DOHH2 (cell line): Measurements from ENCODE around the gene RTL5.

Experiments
- H3F3A ChIP-seq: fragments of 200-600 bp; sonication (generic), shearing (Covaris generic); 2 replicates; pipeline ENCODE4 v1.6.0; 2016; ENCODE audit warnings: antibody characterized with exemption, mild to moderate bottlenecking; ENCODE audit not compliant: control insufficient read depth, insufficient read depth
- H3K27ac ChIP-seq: fragments of 200-600 bp; sonication (generic); 2 replicates; pipeline ENCODE4 v1.5.1; 2014; ENCODE audit warnings: low read depth, mild to moderate bottlenecking, low read length, moderate library complexity
- H3K27me3 ChIP-seq: fragments of 200-600 bp; sonication (generic); 2 replicates; pipeline ENCODE4 v1.6.1; 2014; ENCODE audit warnings: mild to moderate bottlenecking, low read length, mixed read lengths; ENCODE audit not compliant: control insufficient read depth
- H3K36me3 ChIP-seq: fragments of 200-600 bp; sonication (generic); 2 replicates; pipeline ENCODE4 v1.6.1; 2014; ENCODE audit warnings: mild to moderate bottlenecking, low read length, moderate library complexity, mixed read lengths; ENCODE audit not compliant: control insufficient read depth
- H3K4me1 ChIP-seq: fragments of 200-600 bp; sonication (generic); 2 replicates; pipeline ENCODE4 v1.6.1; 2014; ENCODE audit warnings: mild to moderate bottlenecking, low read length, mixed read lengths; ENCODE audit not compliant: control insufficient read depth
- H3K4me2 ChIP-seq: fragments of 200-600 bp; sonication (generic); 2 replicates; pipeline ENCODE4 v1.6.0; 2014; ENCODE audit warnings: mild to moderate bottlenecking, low read length, moderate library complexity
- H3K4me3 ChIP-seq: fragments of 200-600 bp; sonication (generic); 2 replicates; pipeline ENCODE4 v1.5.1; 2014; ENCODE audit warnings: mild to moderate bottlenecking, low read length, mixed read lengths
- H3K79me2 ChIP-seq: fragments of 200-600 bp; sonication (generic); 2 replicates; pipeline ENCODE4 v1.6.1; 2014; ENCODE audit warnings: mild to moderate bottlenecking, low read length, mixed read lengths; ENCODE audit not compliant: control insufficient read depth
- H3K9me2 ChIP-seq: fragments of 200-600 bp; sonication (generic); replicated peaks from 2 replicates; pipeline ENCODE4 v1.6.1; 2014; ENCODE audit warnings: mild to moderate bottlenecking, low read length, mixed read lengths; ENCODE audit not compliant: control insufficient read depth
- H3K9me3 ChIP-seq: fragments of 200-600 bp; sonication (generic); 2 replicates; pipeline ENCODE4 v1.6.1; 2014; ENCODE audit warnings: antibody characterized with exemption, low read length, mixed read lengths; ENCODE audit not compliant: control insufficient read depth, insufficient read depth
- H4K20me1 ChIP-seq: fragments of 200-600 bp; sonication (generic); 2 replicates; pipeline ENCODE4 v1.6.0; 2014; ENCODE audit warnings: low read depth, mild to moderate bottlenecking, antibody characterized with exemption, low read length, moderate library complexity; ENCODE audit not compliant: control insufficient read depth, insufficient read depth
- CTCF ChIP-seq: fragments of 200-600 bp; sonication (generic); IDR thresholded peaks from one replicate; pipeline ENCODE4 v1.5.1; 2014; ENCODE audit warnings: antibody characterized with exemption, mild to moderate bottlenecking, low read depth, low read length; ENCODE audit not compliant: poor library complexity, severe bottlenecking
- EZH2phosphoT487 ChIP-seq: fragments of 200-600 bp; sonication (generic); IDR thresholded peaks from 2 replicates; pipeline ENCODE4 v1.6.1; 2017; ENCODE audit warnings: borderline replicate concordance, mild to moderate bottlenecking, antibody characterized with exemption, low read length, moderate library complexity, mixed read lengths

Gene RTL5

DNA sequence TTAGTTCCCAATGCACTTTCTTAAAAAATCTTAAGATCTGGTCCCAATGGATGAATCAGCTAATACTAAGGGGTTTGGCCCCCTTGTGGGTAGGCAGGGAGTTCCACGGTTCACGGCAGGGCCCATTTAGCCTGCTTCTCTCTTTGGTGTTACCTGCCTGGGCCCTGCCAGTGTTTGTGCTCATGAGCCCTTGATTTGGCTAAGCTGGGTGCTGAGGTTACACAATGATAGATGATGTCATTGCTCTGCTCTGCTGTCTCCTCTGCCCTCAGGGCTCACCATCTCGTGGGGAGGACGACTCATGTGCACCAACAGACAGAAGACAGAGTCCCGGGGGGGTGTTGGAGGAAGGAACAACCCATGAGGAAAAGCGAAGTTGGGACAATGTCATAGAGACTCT lies 24.4 kb downstream of the RTL5 start:
- Histone ChIP-seq H4K20me1 (no peaks in the 10 kb centered on the region), H3K4me1 (no peaks in the 10 kb centered on the region), H3K79me2 (no peaks in the 10 kb centered on the region), H3F3A (no peaks in the 10 kb centered on the region), H3K9me2 (no peaks in the 10 kb centered on the region), H3K9me3 (no peaks in the 10 kb centered on the region), H3K27ac (no peak overlapping the region), H3K27me3 (no peaks in the 10 kb centered on the region), H3K36me3 (no peaks in the 10 kb centered on the region), H3K4me3 (no peak overlapping the region), H3K4me2 (no peak overlapping the region)
- TF ChIP-seq CTCF (no peak), EZH2phosphoT487 (no peak)

DNA sequence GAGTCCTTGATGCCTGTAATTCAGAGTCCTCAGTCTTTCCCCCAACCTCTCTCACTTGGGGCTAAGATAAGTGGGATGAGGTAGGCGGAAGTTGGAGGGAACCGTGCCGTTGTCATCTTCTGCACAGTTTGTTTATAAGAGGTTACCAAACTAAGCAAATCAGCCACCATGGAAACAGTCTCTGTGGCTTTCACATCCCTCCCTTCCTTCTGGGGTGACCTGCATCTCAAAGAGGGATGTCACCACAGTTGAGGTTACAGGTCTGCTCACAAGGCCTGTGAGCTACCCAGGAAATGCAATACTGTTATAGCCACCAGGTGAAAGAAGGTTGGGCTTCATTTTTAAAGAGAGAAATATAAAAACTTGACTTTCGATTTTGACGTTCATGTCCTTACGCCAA lies 26.3 kb downstream of the RTL5 start:
- no peak overlapping the region for H3K4me2 ChIP-seq
- no peak overlapping the region for H3K27ac ChIP-seq
- no peaks in the 10 kb centered on the region for H3K4me1 ChIP-seq
- no peaks in the 10 kb centered on the region for H3F3A ChIP-seq
- no peak overlapping the region for H3K4me3 ChIP-seq
- TF ChIP-seq EZH2phosphoT487 (no peak), CTCF (no peak)
- H3K79me2 ChIP-seq: no peaks in the 10 kb centered on the region
- H3K36me3 ChIP-seq: no peaks in the 10 kb centered on the region
- H3K27me3 ChIP-seq: no peaks in the 10 kb centered on the region
- no peaks in the 10 kb centered on the region for H3K9me3 ChIP-seq
- H3K9me2 ChIP-seq: no peaks in the 10 kb centered on the region
- H4K20me1 ChIP-seq: no peaks in the 10 kb centered on the region

- H3K27ac ChIP-seq: no peak overlapping the region
- H3K79me2 ChIP-seq: no peaks in the 10 kb centered on the region
- TF ChIP-seq CTCF (no peak), EZH2phosphoT487 (no peak)
- H3K4me1 ChIP-seq: no peaks in the 10 kb centered on the region
- H4K20me1 ChIP-seq: no peaks in the 10 kb centered on the region
- H3F3A ChIP-seq: no peaks in the 10 kb centered on the region
- H3K4me3 ChIP-seq: no peak overlapping the region
- H3K4me2 ChIP-seq: no peak overlapping the region
- H3K9me3 ChIP-seq: no peaks in the 10 kb centered on the region
- H3K9me2 ChIP-seq: no peaks in the 10 kb centered on the region
- H3K36me3 ChIP-seq: no peaks in the 10 kb centered on the region
- no peaks in the 10 kb centered on the region for H3K27me3 ChIP-seq
These were observed 29.0 kb downstream of the RTL5 start for GRCh38 chrX:72102760-72103159.

GRCh38 chrX:72102126-72102525 lies 29.6 kb downstream of the RTL5 start:
- Histone ChIP-seq H3K4me1 (no peaks in the 10 kb centered on the region), H3F3A (no peaks in the 10 kb centered on the region), H3K4me3 (no peak overlapping the region), H3K27me3 (no peaks in the 10 kb centered on the region), H4K20me1 (no peaks in the 10 kb centered on the region), H3K27ac (no peak overlapping the region), H3K79me2 (no peaks in the 10 kb centered on the region), H3K4me2 (no peak overlapping the region), H3K9me3 (no peaks in the 10 kb centered on the region), H3K9me2 (no peaks in the 10 kb centered on the region), H3K36me3 (no peaks in the 10 kb centered on the region)
- TF ChIP-seq CTCF (no peak), EZH2phosphoT487 (no peak)
